NCI-H2107 treated with DMSO at 0.1 percent for 48 hours (cell line): ENCODE measurements around the gene OSGIN1.

Experiments used
- DNase-seq: peaks from one replicate; lab custom pipeline; 2025; ENCODE audit not compliant: unreplicated experiment; lab: John Stamatoyannopoulos, UW

OSGIN1 gene

GRCh38 chr16:83925957-83926725 is 26.9 kb upstream of the OSGIN1 start:
- no peak for DNase-seq

- DNase-seq = peak; percentile 45
Observed at GRCh38 chr16:83926726-83927397, 26.2 kb upstream of the OSGIN1 start.

GRCh38 chr16:83928341-83929055 is 24.5 kb upstream of the OSGIN1 start:
- DNase-seq = no peak

- no peak for DNase-seq
Observed at GRCh38 chr16:83929811-83930555, 23.1 kb upstream of the OSGIN1 start.

GRCh38 chr16:83930730-83931500 is 22.1 kb upstream of the OSGIN1 start:
- no peak for DNase-seq

GRCh38 chr16:83931556-83931955 is 21.5 kb upstream of the OSGIN1 start:
- DNase-seq = no peak

GRCh38 chr16:83932304-83932703 is 20.7 kb upstream of the OSGIN1 start:
- DNase-seq = no peak

GRCh38 chr16:83932955-83933673 is 19.9 kb upstream of the OSGIN1 start:
- no peak for DNase-seq

GRCh38 chr16:83933885-83934683 is 19.0 kb upstream of the OSGIN1 start:
- no peak for DNase-seq

- DNase-seq = no peak
Observed at GRCh38 chr16:83934684-83934977, 18.4 kb upstream of the OSGIN1 start.

GRCh38 chr16:83935005-83935857 is 17.8 kb upstream of the OSGIN1 start:
- DNase-seq = no peak

- no peak for DNase-seq
Observed at GRCh38 chr16:83935858-83936255, 17.2 kb upstream of the OSGIN1 start.

- DNase-seq = no peak
Observed at GRCh38 chr16:83936581-83937165, 16.4 kb upstream of the OSGIN1 start.

GRCh38 chr16:83937267-83937666 is 15.8 kb upstream of the OSGIN1 start:
- DNase-seq = no peak

- no peak for DNase-seq
Observed at GRCh38 chr16:83937922-83938885, 14.8 kb upstream of the OSGIN1 start.

- DNase-seq = no peak
Observed at GRCh38 chr16:83939266-83939855, 13.7 kb upstream of the OSGIN1 start.
